Fibroblast of lung (primary cell): ENCODE measurements around the gene FGF18. TPM values are rescaled to one million over a fixed set of nuclear protein-coding genes. Genes with fewer than 3 reads are reported as not detected.
A peak's percentile ranks its signal among the peaks of the same experiment; 100 is the strongest.
"Not testable (repeated sequence)": the region's sequence is repeated elsewhere in the genome, so short reads cannot be mapped to it uniquely, and the experiment has no call there.

Experiments
- DNase-seq, 2 donors: peaks; one replicate each; pipeline versions ENCODE4 v3.0.0 to v3.0.0-alpha.2; 2010; ENCODE audit warnings: low read depth in 2 of 2
- H2AFZ ChIP-seq: 2 replicates; pipeline ENCODE4 v1.5.1; 2012; ENCODE audit warnings: low read length, control low read depth, inconsistent platforms
- H3K27ac ChIP-seq: 2 replicates; pipeline ENCODE4 v1.5.1; 2011; ENCODE audit warnings: low read length, control low read depth; ENCODE audit not compliant: insufficient read depth
- H3K27me3 ChIP-seq: 2 replicates; pipeline ENCODE4 v1.5.1; 2011; ENCODE audit warnings: mild to moderate bottlenecking, low read length; ENCODE audit not compliant: control insufficient read depth, insufficient read depth
- H3K36me3 ChIP-seq: 2 replicates; pipeline ENCODE4 v1.5.1; 2011; ENCODE audit warnings: low read length; ENCODE audit not compliant: control insufficient read depth, insufficient read depth
- H3K4me1 ChIP-seq: 2 replicates; pipeline ENCODE4 v1.5.1; 2011; ENCODE audit warnings: low read length; ENCODE audit not compliant: control insufficient read depth, insufficient read depth; ENCODE audit errors: extremely low read depth
- H3K4me2 ChIP-seq: 2 replicates; pipeline ENCODE4 v1.5.1; 2011; ENCODE audit warnings: low read length, control low read depth; ENCODE audit not compliant: insufficient read depth; ENCODE audit errors: extremely low read depth
- H3K4me3 ChIP-seq, 4 experiments: fragments of 200-600 bp in 1 of 4; sonication (generic) in 1 of 4; replicated peaks in 1 of 4; 2 replicates each; pipeline ENCODE4 v1.5.1; 2011 to 2016; ENCODE audit warnings: low read length in 4 of 4, low read depth in 3 of 4, mild to moderate bottlenecking in 3 of 4, control low read depth in 2 of 4, inconsistent platforms in 1 of 4, mixed read lengths in 1 of 4; ENCODE audit not compliant: insufficient read depth in 1 of 4; ENCODE audit errors: control extremely low read depth in 1 of 4
- H3K79me2 ChIP-seq: 2 replicates; pipeline ENCODE4 v1.5.1; 2012; ENCODE audit warnings: mild to moderate bottlenecking, low read length, inconsistent platforms; ENCODE audit not compliant: control insufficient read depth, insufficient read depth
- H3K9ac ChIP-seq: 2 replicates; pipeline ENCODE4 v1.5.1; 2011; ENCODE audit warnings: mild to moderate bottlenecking, low read length, control low read depth; ENCODE audit not compliant: insufficient read depth
- H3K9me3 ChIP-seq: 2 replicates; pipeline ENCODE4 v1.5.1; 2012; ENCODE audit warnings: low read depth, low read length; ENCODE audit not compliant: control insufficient read depth, insufficient read depth
- H4K20me1 ChIP-seq: 2 replicates; pipeline ENCODE4 v1.5.1; 2011; ENCODE audit warnings: low read length; ENCODE audit not compliant: control insufficient read depth, insufficient read depth; ENCODE audit errors: extremely low read depth
- CTCF ChIP-seq, 2 donors: IDR thresholded peaks in 1 of 2; conservative IDR thresholded peaks in 1 of 2; 1 replicate in 1 of 2; 2 replicates in 1 of 2; pipeline ENCODE4 v1.5.1; 2011 to 2012; ENCODE audit warnings: low read length in 2 of 2, control low read depth in 1 of 2, inconsistent platforms in 1 of 2, low read depth in 1 of 2, mild to moderate bottlenecking in 1 of 2
- EZH2 ChIP-seq: IDR thresholded peaks from 2 replicates; pipeline ENCODE4 v1.5.1; 2012; ENCODE audit warnings: low read length, control low read depth, mild to moderate bottlenecking; ENCODE audit errors: missing control alignments
- polyA minus RNA-seq: library from RNA; depleted of rRNA, polyadenylated mRNA; stranded (reverse); fragments of >200 nt; gene quantifications from 2 replicates; pipeline ENCODE4 v1.2.3, GENCODE V29; 2011; ENCODE audit warnings: low replicate concordance
- polyA plus RNA-seq, 2 donors: library from polyadenylated mRNA; depleted of rRNA in 1 of 2; stranded (reverse) in 1 of 2; unstranded in 1 of 2; fragments of >200 nt; gene quantifications; 2 replicates each; pipeline ENCODE4 v1.2.1, GENCODE V29; 2011 to 2012; ENCODE audit warnings: missing spikeins in 1 of 2
- total RNA-seq: library from RNA; depleted of rRNA; stranded (reverse); fragments of >200 nt; gene quantifications from 2 replicates; pipeline ENCODE4 v1.2.1, GENCODE V29; 2014

The FGF18 gene
- total RNA-seq (8.0 and 19.3 TPM in 2 replicates), polyA plus RNA-seq (0.33 and 2.0 TPM in 2 replicates), polyA minus RNA-seq (2.6 TPM in 1 of 2 replicates, not detected in the other)
- polyA plus RNA-seq (2012), result 0.49 and 3.6 TPM in 2 replicates

- Histone ChIP-seq H2AFZ (no peak within 1 kb of the TSS), H3K4me2 (peak within 1 kb of the TSS; percentile 80), H3K36me3 (no peaks in the 10 kb centered on the region), H3K9me3 (no peaks in the 10 kb centered on the region), H4K20me1 (no peaks in the 10 kb centered on the region), H3K79me2 (no peaks in the 10 kb centered on the region), H3K4me1 (peaks cover 2% of the 10 kb centered on the region), H3K27ac (no peak within 1 kb of the TSS), H3K27me3 (no peaks in the 10 kb centered on the region), H3K9ac (no peak within 1 kb of the TSS), H3K4me3 (peak within 1 kb of the TSS; percentile 6 to 64 (median 48))
- DNase-seq, result peak; percentile 73 to 79
- no peak for TF ChIP-seq EZH2
- no peak for TF ChIP-seq CTCF (conservative IDR thresholded peaks at IDR 0.05 in 1 of 2, IDR thresholded peaks at IDR 0.05 in 1 of 2; ENCODE audit: low read depth in 1 of 2, low read length in 2 of 2)
Observed at GRCh38 chr5:171418982-171419687, at the start of gene FGF18. TSS of gene FGF18 (plus strand) at chr5:171419647. CDS start at chr5:171420200, 553 bp downstream.

GRCh38 chr5:171369898-171370297 lies 49.5 kb upstream of the FGF18 start:
- no peaks in the 10 kb centered on the region for H3K79me2 ChIP-seq
- no peaks in the 10 kb centered on the region for H3K27me3 ChIP-seq
- no peaks in the 10 kb centered on the region for H3K9me3 ChIP-seq
- no peak for TF ChIP-seq CTCF (conservative IDR thresholded peaks at IDR 0.05 in 1 of 2, IDR thresholded peaks at IDR 0.05 in 1 of 2; ENCODE audit: low read depth in 1 of 2, low read length in 2 of 2)
- no peak for TF ChIP-seq EZH2
- no peak for DNase-seq
- no peak overlapping the region for H3K4me2 ChIP-seq
- no peak overlapping the region for H3K4me3 ChIP-seq
- H4K20me1 ChIP-seq, result no peaks in the 10 kb centered on the region
- H3K4me1 ChIP-seq, result no peaks in the 10 kb centered on the region
- H3K9ac ChIP-seq, result no peak overlapping the region
- H3K36me3 ChIP-seq, result no peaks in the 10 kb centered on the region
- no peak overlapping the region for H3K27ac ChIP-seq
- no peak overlapping the region for H2AFZ ChIP-seq

GRCh38 chr5:171370881-171371280 lies 48.6 kb upstream of the FGF18 start:
- DNase-seq, H3K36me3 ChIP-seq: not testable (repeated sequence)

More at GRCh38 chr5:171370881-171371280, 48.6 kb upstream of the FGF18 start:
- H2AFZ ChIP-seq, H3K4me2 ChIP-seq, H3K27me3 ChIP-seq, H3K9ac ChIP-seq, H3K4me1 ChIP-seq, H3K9me3 ChIP-seq, H3K79me2 ChIP-seq, H3K4me3 ChIP-seq, H3K27ac ChIP-seq, H4K20me1 ChIP-seq: not testable (repeated sequence)
